Activated T-cell treated with anti-CD3 and anti-CD28 coated beads, Interleukin-2, amount 50 U/mL, for 1 hour (primary cell): ENCODE data around the gene TPRX1.
A peak's percentile ranks its signal among the peaks of the same experiment; 100 is the strongest.
"Not testable (repeated sequence)": the region's sequence is repeated elsewhere in the genome, so short reads cannot be mapped to it uniquely, and the experiment has no call there.

Experiments used
- DNase-seq: peaks from one replicate; pipeline ENCODE4 v3.0.0-alpha.2; 2020

TPRX1 gene, protein sequence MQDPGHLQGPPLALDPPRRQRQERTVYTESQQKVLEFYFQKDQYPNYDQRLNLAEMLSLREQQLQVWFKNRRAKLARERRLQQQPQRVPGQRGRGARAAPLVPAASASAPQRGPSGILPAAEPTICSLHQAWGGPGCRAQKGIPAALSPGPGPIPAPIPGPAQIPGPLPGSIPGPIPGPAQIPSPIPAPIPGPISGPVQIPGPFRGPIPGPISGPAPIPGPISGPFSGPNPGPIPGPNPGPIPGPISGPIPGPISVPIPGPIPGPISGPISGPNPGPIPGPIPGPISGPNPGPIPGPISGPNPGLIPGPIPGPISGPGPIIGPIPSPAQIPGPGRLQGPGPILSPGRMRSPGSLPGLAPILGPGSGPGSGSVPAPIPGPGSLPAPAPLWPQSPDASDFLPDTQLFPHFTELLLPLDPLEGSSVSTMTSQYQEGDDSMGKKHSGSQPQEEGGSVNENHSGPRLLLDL

DNA sequence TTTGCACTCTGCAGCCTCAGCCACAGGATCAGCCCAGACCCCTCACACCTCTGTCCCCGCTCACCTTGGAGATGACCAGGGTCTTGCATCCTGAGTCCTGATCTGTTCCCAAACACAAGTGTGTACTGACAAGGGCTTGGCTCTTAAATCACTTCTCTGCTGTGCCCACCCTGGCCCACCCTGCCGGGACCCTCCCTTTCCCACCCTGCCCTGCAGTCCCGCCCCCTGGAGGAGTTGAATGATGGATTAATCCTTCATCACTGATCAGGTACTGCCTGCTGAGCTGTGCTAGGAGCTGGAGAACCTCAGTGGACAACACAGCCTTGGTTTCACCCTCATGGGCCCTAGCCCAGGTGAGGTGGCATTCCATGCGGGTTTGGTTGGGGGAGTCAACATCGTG lies at the start of gene TPRX1:
TSS of gene TPRX1 (minus strand) at position 101 of the 400 bp plus-strand sequence. CDS start at position 89, 12 bp downstream.
- not testable (repeated sequence) for DNase-seq

DNA sequence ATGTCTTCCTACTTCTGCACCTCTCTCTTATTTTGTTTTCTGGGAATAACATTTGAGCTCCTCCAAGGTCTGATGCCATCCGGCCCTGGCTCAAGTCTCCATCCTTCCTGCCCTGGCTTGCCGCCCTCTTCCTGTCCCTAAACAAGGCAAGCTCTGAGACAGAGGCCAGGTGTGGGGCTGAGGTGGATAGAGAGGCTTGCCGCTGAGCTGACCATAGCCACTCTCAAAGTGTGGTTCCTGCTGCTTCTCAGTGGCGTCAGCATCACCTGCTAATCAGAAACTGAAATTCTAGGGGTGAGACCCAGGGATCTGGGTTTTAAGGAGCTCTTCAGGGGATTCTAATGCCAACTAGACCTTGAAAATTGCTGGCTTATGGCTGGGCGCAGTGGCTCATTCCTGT lies 48.7 kb upstream of the TPRX1 start:
- no peak for DNase-seq

DNA sequence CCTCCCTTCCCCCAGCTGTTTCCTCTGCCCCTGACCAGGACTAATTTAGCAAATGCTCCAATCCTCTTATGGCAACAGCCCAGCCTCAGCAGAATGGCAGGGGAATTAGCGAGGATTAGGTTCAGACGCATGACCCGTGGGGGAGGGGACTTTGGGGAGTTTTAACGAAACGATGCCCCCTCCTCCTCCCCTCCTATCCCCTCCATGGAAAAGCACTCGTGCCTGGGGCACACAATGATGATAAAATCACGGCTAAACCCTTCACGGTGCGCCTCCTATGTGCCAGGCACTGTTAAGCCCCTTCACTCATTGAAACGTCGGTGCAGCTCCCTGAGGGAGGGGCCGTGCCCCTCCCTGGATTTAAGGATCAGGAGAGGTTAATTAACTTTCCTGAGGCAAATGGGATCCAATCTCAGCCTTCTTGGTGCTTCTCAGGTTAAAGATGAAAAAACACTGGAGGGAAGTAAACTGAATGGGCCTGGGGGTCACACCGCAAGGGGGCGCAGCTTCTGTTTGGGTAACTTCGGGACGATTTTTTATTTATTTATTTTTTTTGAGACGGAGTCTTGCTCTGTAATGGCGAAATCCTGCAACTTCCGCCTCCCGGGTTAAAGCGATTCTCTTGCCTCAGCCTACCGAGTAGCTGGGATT lies 44.6 kb upstream of the TPRX1 start:
- DNase-seq: peak; percentile 32

DNA sequence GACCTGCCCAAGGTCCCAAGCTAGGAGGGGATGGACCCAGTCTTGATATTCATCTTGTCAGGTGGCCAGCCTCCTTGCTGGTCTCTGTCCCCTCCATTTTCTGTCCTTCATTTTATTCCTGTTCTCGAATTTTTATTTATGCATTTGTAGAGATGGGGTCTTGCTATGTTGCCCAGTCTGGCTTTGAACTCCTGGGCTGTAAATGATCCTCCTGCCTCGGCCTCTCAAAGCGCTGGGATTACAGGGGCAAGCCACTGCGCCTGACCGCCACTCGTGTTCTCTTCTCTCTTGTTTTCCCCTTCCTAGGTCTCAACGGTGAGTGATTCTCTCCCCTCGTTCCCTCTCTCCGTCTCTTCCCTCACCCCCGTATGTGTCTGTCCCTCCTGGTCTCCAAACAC lies 44.1 kb upstream of the TPRX1 start:
- no peak for DNase-seq

DNA sequence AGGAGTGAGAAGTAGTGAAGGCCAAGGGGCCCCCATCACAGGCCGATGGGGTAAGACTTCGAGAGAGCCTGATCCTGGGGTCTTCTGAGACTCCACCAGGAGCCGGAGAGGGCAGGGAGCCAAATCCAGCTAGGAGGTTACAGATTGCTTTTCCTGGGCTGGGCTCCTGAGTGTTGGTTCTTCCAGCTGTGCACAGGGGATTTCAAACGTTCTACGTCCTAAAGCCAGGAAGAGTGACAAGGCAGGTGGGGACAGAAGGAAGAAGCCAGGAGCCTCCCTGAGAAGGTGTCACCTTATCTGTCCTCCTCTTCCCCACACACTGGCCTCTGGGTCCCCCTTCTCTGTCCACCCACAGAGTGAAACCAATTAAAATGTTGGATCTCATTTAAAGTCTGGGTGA lies 38.6 kb upstream of the TPRX1 start:
- DNase-seq: no peak

DNA sequence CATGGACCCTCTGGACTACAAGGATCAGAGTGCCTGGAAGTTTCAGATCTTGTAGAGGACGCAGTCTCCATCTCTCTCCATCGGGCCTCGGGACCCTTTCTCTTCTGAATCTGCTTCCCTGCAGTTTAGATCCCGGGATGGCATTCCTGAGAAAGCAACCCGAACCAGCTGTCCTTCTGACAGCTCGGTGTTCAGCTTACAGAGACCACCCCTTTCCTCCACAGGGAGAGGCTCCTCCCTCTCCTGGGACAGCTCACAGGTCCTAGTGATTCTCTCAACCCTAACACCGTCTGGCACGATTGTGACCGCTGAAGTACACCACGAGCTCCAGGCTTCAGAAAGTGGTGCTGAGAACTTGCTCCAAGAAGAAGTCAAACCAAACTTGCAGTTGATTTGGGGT lies 35.6 kb upstream of the TPRX1 start:
- no peak for DNase-seq

DNA sequence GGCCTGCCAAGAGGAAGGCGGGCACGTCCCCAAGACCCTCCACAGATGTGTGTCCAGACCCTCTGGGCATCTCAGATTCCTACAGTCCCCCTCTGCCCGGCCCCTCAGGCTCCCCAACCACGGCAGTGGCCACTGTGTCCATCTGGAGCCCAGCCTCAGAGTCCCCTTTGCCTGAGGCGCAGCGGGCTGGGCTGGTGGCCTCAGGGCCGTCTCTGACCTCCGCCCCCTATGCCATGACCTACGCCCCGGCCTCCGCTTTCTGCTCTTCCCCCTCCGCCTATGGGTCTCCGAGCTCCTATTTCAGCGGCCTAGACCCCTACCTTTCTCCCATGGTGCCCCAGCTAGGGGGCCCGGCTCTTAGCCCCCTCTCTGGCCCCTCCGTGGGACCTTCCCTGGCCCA lies 35.1 kb upstream of the TPRX1 start:
- DNase-seq: no peak

DNA sequence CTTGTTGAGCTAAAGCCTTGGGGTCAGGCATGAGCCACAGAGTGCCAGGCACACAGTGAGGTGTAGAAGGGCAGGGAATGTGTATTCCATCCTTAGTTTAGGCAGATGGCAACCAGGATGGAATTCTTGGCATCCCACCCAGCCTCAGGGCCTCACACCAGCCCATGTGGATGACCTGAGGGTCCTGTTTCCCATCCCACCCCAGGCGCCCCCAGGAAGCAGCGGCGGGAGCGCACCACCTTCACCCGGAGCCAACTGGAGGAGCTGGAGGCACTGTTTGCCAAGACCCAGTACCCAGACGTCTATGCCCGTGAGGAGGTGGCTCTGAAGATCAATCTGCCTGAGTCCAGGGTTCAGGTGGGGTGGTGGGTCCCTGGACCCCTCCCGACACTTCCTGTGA lies 31.7 kb upstream of the TPRX1 start:
- no peak for DNase-seq

DNA sequence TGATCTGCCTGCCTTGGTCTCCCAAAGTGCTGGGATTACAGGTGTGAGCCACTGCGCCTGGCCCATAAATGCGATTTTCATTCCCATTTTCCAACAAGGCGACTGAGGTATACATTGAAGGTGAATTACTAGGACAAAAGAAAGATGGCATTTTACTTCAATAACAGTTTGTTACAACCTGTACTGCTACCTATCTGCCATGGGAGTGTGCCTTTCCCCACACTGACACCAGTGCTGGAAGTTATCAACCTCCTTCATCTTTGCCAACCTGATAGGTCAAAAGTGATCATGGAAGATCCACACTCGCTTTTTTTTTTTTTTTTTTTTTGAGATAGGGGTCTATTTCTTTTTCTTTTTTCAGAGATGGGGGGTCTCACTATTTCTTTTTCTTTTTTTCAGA lies 28.4 kb upstream of the TPRX1 start:
- DNase-seq: no peak

DNA sequence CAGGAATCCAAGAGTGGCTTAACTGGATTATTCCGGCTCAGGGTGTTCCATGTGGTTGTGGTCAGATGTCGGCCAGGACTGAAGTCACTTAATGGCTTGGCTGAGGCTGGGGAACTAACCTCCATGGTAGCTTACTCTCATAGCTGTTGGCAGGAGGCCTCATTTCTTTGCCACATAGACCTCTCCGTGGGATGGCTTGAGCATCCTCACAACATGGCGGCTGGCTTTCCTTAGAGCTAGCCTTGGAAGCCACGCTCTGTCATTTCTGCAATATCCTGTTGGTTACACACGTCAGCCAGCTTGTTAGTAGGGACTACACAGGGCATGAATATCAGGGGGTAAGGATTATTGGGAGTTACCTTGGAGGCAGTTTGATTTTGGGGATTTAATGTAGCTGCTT lies 22.4 kb upstream of the TPRX1 start:
- DNase-seq: no peak

DNA sequence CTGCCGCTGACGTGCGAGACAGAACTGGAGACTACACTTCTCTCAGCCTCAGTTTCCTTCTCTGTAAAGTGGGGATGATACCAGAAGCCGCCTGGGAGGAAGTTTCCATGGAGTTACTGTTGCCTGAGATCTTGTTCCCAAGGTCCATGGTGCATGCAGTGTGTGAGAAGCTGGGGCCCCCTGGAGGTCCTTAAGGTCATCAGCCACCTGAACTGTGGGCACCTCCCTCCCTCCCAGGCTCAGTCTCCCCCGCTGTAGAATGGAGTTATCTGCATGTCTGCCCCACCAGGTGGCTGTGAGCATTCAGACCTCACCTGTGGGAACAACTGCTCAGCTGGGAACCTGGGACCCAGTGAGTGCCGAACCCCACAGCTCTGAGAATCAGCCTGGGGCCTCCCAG lies 20.0 kb upstream of the TPRX1 start:
- DNase-seq: no peak

DNA sequence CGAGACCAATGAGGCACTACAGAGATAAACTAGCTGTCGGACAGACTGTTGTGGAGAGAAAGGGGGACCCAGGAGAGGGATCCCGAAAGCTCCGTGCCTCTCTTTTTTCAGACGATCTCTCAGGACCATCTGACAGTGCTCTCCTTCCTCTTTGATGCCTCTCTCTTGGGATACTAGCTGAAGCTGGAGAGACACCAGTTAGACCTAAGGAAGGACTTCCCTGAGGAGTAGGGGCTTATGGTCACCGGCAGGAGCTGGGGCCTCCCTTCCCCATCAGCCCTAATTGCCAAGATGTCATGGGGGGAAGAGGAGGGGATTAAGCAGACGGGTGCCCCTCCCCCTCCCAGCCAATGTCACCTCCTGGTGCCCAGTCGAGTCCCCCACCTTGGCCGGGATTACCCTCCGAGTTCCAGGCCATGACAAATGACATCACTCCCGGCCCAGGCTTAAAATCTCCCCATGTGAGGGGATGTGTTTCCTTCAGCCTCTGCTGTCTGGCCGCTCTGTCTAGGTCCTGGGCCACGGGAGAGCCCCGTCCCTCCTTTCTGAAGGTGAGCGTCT lies 17.2 kb upstream of the TPRX1 start, which contains the start of gene CRX:
TSS of gene CRX (plus strand) at position 478 of the 561 bp plus-strand sequence. CDS start 12,507 bp downstream, outside the sequence.
- no peak for DNase-seq

DNA sequence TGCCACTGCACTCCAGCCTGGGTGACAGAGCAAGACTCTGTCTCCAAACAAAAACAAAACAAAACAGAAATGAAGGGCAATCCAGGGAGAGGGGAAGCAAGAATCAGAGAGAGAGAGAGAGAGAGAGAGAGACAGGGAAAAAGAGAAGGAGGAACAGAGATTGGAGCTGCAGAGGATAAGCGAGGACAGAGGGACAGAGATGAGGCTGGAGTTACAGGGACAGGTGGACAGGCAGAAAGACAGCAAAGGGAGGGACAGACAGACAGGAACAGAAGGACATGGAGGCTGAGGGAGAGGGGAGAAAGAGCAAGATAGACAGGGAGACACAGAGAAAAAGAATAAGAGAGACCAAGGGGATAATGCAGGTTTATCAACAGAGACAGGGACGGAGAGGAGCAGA lies 16.1 kb upstream of the TPRX1 start:
- DNase-seq: no peak

DNA sequence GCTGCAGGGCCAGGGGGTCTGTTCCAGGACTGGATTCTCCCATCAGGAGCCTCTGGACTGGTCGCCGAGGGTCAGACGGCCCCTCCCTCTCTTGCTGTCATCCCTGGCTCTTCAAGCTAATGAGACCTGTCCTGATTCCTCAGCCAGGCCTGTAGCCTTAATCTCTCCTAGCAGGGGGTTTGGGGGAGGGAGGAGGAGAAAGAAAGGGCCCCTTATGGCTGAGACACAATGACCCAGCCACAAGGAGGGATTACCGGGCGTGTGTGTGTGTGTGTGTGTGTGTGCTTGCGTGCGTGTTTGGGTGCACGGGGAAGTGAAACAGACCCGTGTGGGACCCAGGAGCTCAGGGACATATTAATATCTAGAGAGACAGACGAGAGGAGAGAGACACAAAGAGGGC lies 15.5 kb upstream of the TPRX1 start:
- DNase-seq: no peak

DNA sequence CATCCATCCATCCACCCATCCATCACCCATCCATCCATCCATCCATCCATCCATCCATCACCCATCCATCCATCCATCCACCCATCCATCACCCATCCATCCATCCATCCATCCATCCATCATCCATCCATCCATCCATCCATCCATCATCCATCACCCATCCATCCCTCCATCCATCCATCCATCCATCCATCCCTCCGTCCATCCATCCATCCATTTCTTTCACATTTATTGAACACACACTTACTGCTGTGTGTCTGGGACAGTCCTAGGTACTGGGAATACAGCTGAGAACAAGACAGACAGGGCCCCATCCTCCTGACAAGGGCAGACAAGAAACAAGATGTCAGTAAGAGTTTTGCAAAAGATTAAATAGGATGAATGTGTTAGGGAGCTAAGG lies 13.9 kb upstream of the TPRX1 start:
- not testable (repeated sequence) for DNase-seq

DNA sequence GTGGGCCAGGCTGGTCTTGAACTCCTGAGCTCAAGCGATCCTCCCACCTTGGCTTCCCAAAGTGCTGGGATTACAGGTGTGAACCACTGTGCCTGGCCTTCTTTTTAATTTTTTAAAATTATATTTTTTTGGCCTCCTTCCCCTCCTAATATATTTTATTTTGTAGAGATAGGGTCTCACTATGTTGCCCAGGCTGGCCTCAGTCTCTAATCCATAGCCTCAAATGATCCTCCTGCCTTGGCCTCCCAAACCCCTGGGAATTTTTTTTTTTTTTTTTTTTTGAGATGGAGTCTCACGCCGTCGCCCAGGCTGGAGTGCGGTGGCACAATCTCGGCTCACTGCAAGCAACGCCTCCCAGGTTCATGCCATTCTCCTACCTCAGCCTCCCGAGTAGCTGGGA lies 11.9 kb upstream of the TPRX1 start:
- DNase-seq: not testable (repeated sequence)

DNA sequence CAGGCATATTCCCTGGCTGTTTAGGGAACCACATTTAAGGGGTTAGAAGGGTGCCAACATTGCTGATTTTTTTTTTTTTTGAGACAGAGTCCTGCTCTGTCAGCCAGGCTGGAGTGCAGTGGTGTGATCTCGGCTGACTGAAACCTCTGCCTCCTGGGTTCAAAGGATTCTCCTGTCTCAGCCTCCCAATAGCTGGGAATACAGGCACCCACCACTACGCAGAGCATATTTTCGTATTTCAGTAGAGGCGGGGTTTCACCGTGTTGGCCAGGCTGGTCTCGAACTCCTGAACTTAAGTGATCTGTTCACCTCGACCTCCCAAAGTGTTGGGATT lies 9.6 kb upstream of the TPRX1 start:
- DNase-seq: no peak

DNA sequence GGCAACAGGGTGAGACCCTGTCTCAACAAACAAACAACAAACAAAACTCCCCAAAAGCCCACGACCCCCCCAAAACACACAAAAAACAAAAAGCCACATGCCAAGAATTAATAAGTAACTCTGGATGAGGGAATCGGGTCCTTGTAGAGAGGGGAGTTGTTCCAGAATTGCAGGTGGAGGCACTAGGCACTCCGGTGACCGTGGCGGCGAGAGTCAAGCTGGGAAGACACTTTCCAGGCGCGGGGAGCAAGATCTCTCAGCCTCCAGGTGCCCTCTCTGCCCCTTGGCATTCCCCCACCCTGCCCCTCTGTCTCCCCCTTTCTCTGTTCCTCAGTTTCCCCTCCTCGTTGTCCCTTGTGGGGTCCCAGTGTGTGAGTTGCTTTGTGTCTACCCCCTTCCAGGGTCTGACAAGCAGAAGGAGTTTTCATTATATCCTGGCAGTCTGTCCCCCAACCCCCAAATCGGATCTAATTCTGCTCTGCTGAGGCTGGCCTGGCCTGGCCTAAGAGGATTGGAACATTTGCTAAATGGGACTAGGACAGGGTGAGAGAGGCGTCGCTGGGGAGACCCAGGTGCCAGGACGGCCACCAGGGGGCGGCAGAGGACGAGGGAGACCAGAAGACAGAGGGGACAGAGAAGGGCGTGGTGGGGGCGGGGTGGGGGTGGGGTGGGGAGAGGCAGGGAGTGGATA lies 9.1 kb upstream of the TPRX1 start:
- DNase-seq: peak; percentile 77

DNA sequence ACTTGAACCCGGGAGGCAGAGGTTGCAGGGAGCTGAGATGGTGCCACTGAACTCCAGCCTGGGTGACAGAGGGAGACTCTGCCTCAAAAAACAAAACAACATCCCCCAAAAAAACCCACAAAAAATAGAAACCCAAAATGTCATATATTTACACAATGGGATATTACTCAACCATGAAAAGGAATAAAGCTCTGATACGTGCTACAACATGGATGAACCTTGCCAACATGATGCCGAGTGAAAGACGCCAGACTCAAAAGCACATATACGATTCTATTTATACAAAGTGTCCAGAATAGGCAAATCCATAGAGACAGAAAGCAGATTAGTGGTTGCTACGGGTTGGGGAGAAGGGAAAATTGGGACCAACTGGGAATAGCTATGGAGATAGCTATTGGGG lies 2.1 kb upstream of the TPRX1 start:
- no peak for DNase-seq

DNA sequence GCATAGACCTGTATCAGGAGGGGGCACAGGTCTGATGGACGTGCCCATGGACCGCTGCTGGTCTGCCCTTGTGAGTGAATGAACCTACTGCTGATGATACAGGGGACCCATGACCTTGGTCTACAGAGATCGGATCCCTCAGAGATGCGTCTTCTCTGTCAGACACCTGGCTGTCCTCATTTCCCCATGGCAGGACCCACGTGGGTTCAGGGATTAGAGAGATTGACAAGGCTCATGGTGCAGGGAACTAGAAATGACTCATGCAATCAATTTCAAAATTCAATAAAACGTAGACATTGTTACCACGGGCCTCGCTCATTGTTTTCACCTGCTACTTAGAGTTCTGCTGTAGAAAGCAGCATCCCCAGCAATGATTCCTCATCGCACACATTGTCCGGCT lies 962 bp upstream of the TPRX1 start:
- no peak for DNase-seq

DNA sequence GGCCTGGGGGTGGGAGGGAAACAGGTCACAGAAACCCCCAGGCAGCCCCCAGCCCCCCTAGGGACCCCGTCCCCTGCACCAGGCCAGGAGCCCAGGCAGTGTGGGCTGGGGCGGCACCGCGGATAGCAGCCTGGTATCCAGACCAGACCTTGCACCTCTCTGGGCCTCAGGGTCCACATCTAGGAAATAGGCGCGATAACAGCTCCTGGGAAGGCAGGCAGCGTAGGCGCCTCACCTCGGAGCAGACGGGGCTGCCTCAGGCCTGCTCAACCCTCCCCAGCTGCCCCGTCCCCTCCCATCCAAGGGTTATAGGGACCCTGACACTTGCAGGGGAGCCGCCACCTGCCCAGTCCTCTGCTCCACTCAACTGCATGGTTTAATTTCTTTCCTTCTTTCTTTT lies 680 bp downstream of the TPRX1 start:
- not testable (repeated sequence) for DNase-seq

DNA sequence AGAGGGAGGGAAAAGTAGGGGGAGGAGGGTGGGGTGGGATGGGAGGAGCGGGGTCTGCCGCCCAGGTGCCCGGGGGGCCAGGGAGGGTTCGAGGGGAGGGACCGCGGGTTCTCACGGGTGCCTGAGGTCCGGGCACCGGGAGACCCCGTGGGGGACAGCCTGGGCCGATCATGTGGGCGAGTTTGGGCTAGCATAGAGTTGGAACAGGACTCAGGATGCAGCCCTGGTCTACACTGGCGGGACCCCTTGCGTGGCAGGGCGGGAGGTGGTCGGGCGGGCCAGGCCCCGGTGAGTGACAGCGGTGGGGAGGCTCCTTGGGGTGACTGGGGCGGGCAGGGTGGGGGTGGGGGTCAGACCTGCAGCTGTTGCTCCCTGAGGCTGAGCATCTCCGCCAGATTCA lies 1.2 kb downstream of the TPRX1 start:
- not testable (repeated sequence) for DNase-seq

DNA sequence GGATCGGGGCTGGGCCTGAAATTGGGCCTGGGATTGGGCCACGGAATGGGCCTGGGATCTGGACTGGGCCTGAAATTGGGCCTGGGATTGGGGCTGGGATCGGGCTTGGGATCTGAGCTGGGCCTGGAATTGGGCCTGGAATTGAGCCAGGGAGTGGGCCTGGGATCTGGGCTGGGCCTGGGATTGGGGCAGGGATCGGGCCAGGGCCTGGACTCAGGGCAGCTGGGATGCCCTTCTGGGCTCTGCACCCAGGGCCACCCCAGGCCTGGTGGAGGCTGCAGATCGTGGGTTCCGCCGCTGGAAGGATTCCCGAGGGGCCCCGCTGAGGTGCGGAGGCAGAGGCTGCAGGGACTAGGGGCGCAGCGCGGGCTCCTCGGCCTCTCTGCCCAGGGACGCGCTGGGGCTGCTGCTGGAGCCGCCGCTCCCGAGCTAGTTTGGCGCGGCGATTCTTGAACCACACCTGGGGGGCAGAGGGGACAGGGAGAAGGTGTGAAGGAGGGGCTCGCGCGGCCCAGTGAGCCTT lies 1.8 kb downstream of the TPRX1 start:
- no peak for DNase-seq
